Fibroblast of mammary gland (primary cell): ENCODE measurements around the gene HABP2.

Source experiments
- DNase-seq: peaks from one replicate; pipeline ENCODE4 v3.0.0-alpha.2; 2010; ENCODE audit warnings: low read depth
- H3K4me3 ChIP-seq: 2 replicates; pipeline ENCODE4 v1.5.1; 2011; ENCODE audit warnings: low read depth, mild to moderate bottlenecking, low read length, moderate library complexity; ENCODE audit not compliant: control insufficient read depth
- TF ChIP-seq, protein P1 (sequence below): conservative IDR thresholded peaks from 2 replicates; pipeline ENCODE4 v1.5.1; 2011; ENCODE audit warnings: low read depth, low read length, inconsistent platforms; ENCODE audit not compliant: control insufficient read depth, insufficient read depth

HABP2 gene

GRCh38 chr10:113516061-113516460, 36.8 kb upstream of the HABP2 start:
- no peak for DNase-seq
- no peak overlapping the region for H3K4me3 ChIP-seq
- TF ChIP-seq, protein P1, sequence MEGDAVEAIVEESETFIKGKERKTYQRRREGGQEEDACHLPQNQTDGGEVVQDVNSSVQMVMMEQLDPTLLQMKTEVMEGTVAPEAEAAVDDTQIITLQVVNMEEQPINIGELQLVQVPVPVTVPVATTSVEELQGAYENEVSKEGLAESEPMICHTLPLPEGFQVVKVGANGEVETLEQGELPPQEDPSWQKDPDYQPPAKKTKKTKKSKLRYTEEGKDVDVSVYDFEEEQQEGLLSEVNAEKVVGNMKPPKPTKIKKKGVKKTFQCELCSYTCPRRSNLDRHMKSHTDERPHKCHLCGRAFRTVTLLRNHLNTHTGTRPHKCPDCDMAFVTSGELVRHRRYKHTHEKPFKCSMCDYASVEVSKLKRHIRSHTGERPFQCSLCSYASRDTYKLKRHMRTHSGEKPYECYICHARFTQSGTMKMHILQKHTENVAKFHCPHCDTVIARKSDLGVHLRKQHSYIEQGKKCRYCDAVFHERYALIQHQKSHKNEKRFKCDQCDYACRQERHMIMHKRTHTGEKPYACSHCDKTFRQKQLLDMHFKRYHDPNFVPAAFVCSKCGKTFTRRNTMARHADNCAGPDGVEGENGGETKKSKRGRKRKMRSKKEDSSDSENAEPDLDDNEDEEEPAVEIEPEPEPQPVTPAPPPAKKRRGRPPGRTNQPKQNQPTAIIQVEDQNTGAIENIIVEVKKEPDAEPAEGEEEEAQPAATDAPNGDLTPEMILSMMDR, result no peak

DNA sequence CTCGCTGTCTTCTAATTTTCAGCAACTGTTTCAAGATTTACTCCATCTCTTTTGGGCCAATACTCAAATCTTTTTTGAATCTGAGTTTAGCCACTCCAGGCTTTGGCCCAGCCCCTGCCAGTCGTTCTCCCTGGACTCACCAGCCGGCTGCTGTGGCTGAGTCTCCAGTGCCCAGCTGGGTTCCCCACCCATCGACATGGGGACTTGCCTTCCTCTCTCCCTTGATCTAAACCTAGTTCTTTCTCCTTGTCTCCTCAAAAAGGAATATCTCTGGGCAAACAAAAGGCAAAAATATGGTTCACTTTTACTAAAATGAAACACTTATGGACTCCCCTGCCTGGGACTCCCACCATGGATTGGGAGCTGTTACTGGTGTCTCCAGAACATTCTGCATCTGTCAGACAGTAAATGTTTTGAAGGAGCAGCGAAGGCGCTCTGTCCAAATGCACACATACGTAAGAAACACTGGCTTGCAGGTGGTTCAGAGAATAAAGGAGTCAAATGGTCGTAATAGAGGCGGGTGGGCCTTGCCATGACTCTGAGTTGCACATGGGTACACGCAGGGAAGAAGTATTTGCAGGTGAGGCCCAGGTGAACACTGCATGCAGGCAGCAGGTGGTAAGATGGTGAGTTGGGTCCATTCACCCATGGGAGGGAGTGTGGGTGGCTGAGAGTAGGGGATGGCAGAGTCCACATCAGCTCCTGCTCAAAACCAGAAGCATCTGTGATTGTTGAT, 35.5 kb upstream of the HABP2 start:
- TF ChIP-seq, protein P1, result no peak
- DNase-seq, result no peak
- H3K4me3 ChIP-seq, result no peak overlapping the region

- H3K4me3 ChIP-seq, result no peak overlapping the region
- DNase-seq, result no peak
- TF ChIP-seq, protein P1, result no peak
These were observed 35.0 kb upstream of the HABP2 start for GRCh38 chr10:113517901-113518260.

- TF ChIP-seq, protein P1, result no peak
- no peak for DNase-seq
- no peak overlapping the region for H3K4me3 ChIP-seq
These were observed 34.4 kb upstream of the HABP2 start for GRCh38 chr10:113518415-113518814.

GRCh38 chr10:113518816-113519591, 33.8 kb upstream of the HABP2 start:
- H3K4me3 ChIP-seq, result no peak overlapping the region
- DNase-seq, result peak; percentile 15
- TF ChIP-seq, protein P1, result no peak

DNA sequence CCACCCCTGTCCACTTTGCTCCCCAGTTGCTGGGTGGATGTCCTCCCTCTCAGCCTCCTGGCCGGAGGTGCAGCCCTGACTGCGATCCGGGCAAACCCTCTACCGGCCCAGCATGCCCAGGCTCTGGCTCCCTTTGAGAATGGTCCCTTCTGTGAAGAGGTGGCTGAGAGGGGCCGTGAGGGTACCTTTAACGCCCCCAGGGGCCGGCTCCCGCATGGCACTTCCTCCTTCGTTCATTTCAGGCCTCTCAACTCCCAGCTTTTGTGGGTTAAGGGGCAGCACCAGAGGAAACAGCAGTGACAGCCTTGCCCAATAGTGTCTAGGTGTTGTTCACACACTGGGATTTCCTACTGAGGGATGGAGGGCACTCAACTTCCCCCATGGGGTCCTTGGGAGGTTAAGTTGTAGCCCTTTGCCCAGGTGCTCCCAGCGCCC, 33.2 kb upstream of the HABP2 start:
- no peak for DNase-seq
- TF ChIP-seq, protein P1, result no peak
- H3K4me3 ChIP-seq, result no peak overlapping the region
